ENCODE data around the gene NHERF1.

The NHERF1 gene

GRCh38 chr17:74790161-74791058 lies 42.0 kb downstream of the NHERF1 start:
- no peak for DNase-seq

- DNase-seq, result no peak
Observed at GRCh38 chr17:74792586-74793105, 44.2 kb downstream of the NHERF1 start.

- DNase-seq, result no peak
Observed at GRCh38 chr17:74795327-74796020, 47.0 kb downstream of the NHERF1 start.

GRCh38 chr17:74796211-74796610 lies 47.8 kb downstream of the NHERF1 start:
- DNase-seq, result no peak

- no peak for DNase-seq
Observed at GRCh38 chr17:74796866-74797265, 48.4 kb downstream of the NHERF1 start.

GRCh38 chr17:74797824-74798223 lies 49.4 kb downstream of the NHERF1 start:
- DNase-seq, result no peak

- no peak for DNase-seq
Observed at GRCh38 chr17:74798239-74798707, 49.8 kb downstream of the NHERF1 start.

- DNase-seq, result no peak
Observed at GRCh38 chr17:74799097-74799496, 50.7 kb downstream of the NHERF1 start.

GRCh38 chr17:74800531-74800930 lies 52.1 kb downstream of the NHERF1 start:
- DNase-seq, result no peak

- no peak for DNase-seq
Observed at GRCh38 chr17:74801896-74802295, 53.5 kb downstream of the NHERF1 start.

- DNase-seq, result no peak
Observed at GRCh38 chr17:74803388-74803930, 55.0 kb downstream of the NHERF1 start.

- DNase-seq, result no peak
Observed at GRCh38 chr17:74803971-74804370, 55.5 kb downstream of the NHERF1 start.

GRCh38 chr17:74804683-74805082 lies 56.3 kb downstream of the NHERF1 start:
- no peak for DNase-seq

GRCh38 chr17:74805591-74805991 lies 57.2 kb downstream of the NHERF1 start:
- DNase-seq, result no peak

GRCh38 chr17:74806334-74806733 lies 57.9 kb downstream of the NHERF1 start:
- no peak for DNase-seq

- DNase-seq, result no peak
Observed at GRCh38 chr17:74807441-74807840, 59.0 kb downstream of the NHERF1 start.

- DNase-seq, result no peak
Observed at GRCh38 chr17:74807925-74808324, 59.5 kb downstream of the NHERF1 start.

GRCh38 chr17:74808714-74809430 lies 60.4 kb downstream of the NHERF1 start:
- DNase-seq, result no peak

- DNase-seq, result no peak
Observed at GRCh38 chr17:74810699-74811485, 62.5 kb downstream of the NHERF1 start.

- DNase-seq, result no peak
Observed at GRCh38 chr17:74812109-74813009, 63.9 kb downstream of the NHERF1 start.

GRCh38 chr17:74814453-74814852 lies 66.0 kb downstream of the NHERF1 start:
- no peak for DNase-seq

Data from 8988T (cell line).